ENCODE results near the gene IRX3. TPM values are rescaled to one million over a fixed set of nuclear protein-coding genes. Genes with fewer than 3 reads are reported as not detected.

Gene IRX3
- total and polyA plus RNA-seq, 11 donors: 28.6 to 101 (median 45.9) TPM

GRCh38 chr16:54291656-54292487 is 5.3 kb upstream of the IRX3 start:
- Histone ChIP-seq H3K27ac (no peak overlapping the region), H3K4me3 (no peak overlapping the region), H3K4me1 (peaks cover 0 to 12% (median 5%) of the 10 kb centered on the region in 12 donors), H3K36me3 (no peaks in the 10 kb centered on the region), H3K27me3 (peaks cover 0 to 61% (median 5%) of the 10 kb centered on the region in 9 donors), H3K9me3 (peaks cover 0 to 2% (median 0%) of the 10 kb centered on the region in 12 donors)
- 74 to 90% (median 76%) methylated on average over 19 to 22 of the region's 22 CpGs for WGBS, 4 donors
- intact Hi-C loops (cut with DNase I): no loop called here
- TF ChIP-seq, protein P1, sequence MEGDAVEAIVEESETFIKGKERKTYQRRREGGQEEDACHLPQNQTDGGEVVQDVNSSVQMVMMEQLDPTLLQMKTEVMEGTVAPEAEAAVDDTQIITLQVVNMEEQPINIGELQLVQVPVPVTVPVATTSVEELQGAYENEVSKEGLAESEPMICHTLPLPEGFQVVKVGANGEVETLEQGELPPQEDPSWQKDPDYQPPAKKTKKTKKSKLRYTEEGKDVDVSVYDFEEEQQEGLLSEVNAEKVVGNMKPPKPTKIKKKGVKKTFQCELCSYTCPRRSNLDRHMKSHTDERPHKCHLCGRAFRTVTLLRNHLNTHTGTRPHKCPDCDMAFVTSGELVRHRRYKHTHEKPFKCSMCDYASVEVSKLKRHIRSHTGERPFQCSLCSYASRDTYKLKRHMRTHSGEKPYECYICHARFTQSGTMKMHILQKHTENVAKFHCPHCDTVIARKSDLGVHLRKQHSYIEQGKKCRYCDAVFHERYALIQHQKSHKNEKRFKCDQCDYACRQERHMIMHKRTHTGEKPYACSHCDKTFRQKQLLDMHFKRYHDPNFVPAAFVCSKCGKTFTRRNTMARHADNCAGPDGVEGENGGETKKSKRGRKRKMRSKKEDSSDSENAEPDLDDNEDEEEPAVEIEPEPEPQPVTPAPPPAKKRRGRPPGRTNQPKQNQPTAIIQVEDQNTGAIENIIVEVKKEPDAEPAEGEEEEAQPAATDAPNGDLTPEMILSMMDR (IDR thresholded peaks at IDR 0.05): no peak
- TF ChIP-seq POLR2A (IDR thresholded peaks at IDR 0.05): no peak
- DNase-seq (no peak), ATAC-seq (no peak)

- Histone ChIP-seq H3K4me3 (peak overlapping the region in 1 of 12 donors; percentile 44), H3K9me3 (no peaks in the 10 kb centered on the region), H3K27me3 (peaks cover 0 to 69% (median 5%) of the 10 kb centered on the region in 9 donors), H3K27ac (no peak overlapping the region), H3K4me1 (peaks cover 0 to 12% (median 5%) of the 10 kb centered on the region in 12 donors), H3K36me3 (no peaks in the 10 kb centered on the region)
- DNase-seq (no peak), ATAC-seq (no peak)
- WGBS, 4 donors: 47 to 66% (median 56%) methylated on average over 42 to 46 of the region's 46 CpGs
- no peak for TF ChIP-seq POLR2A (IDR thresholded peaks at IDR 0.05)
- TF ChIP-seq, protein P1 (IDR thresholded peaks at IDR 0.05): no peak
- intact Hi-C loops (cut with DNase I): no loop called here
Measured at GRCh38 chr16:54290833-54291655, 4.5 kb upstream of the IRX3 start.

DNA sequence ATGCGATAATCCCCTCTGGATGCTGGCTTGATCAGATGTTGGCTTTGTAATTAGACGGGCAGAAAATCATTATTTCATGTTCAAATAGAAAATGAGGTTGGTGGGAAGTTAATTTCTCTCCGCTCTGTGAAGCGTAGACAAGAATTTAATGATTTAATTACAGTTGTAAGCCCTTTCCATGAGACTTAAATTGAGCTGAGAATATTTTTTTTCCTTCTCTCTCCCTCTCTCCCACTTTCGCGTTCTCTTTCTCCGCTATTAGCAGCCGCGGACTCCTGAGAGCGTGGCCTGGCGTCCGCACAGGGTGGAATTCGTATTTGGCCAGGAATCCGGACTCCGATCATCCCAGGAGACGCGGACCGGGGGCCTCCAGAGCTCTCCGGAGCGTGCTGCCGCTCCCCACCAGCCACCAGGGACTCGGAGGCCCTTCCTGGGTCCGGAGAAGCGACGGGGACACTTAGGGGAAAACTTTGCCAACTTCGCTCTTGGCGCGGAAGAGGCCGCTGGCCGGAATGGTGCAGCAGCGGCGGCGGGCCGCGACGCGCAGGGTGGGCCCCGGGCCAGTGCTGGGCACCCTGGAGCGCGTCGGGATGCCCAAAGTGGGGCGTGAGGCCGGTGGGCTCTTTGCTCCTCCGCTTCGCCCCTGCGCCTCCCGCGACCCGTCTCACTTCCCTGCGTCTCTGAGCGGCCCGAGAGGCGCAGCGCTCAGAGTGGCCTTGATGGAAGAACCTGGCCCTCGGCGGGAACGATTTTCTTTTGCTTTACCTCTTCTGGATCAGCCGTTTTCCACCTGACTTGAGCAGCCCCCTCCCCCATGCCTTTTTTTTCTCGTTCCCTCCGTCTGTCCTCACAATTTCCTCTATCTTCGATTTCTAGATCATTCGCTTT is 3.6 kb upstream of the IRX3 start:
- TF ChIP-seq POLR2A (IDR thresholded peaks at IDR 0.05): no peak
- TF ChIP-seq, protein P1 (IDR thresholded peaks at IDR 0.05): no peak
- H3K36me3 ChIP-seq: no peaks in the 10 kb centered on the region
- H3K4me3 ChIP-seq: peak overlapping the region in 10 of 12 donors; percentile 15 to 44 (median 30)
- peak in 1 of 5 donors; percentile 62 for DNase-seq
- H3K9me3 ChIP-seq: no peaks in the 10 kb centered on the region
- 24 to 43% (median 32%) methylated on average over 51 to 62 of the region's 62 CpGs for WGBS, 4 donors
- H3K27me3 ChIP-seq: peaks cover 0 to 78% (median 5%) of the 10 kb centered on the region in 9 donors
- H3K4me1 ChIP-seq: peaks cover 0 to 16% (median 5%) of the 10 kb centered on the region in 12 donors
- ATAC-seq: no peak
- H3K27ac ChIP-seq: no peak overlapping the region
- intact Hi-C loops (cut with DNase I): loop anchor here (5.0 to 10.0 kb wide), 19 partner anchors 98 to 1097 kb away; no protein-coding TSS in a partner anchor

Data from heart left ventricle (tissue), 16 donors.